ENCODE data around the gene CFAP74. TPM values are rescaled to one million over a fixed set of nuclear protein-coding genes. Genes with fewer than 3 reads are reported as not detected.
A peak's percentile ranks its signal among the peaks of the same experiment; 100 is the strongest.

The CFAP74 gene
- total RNA-seq, 1 donor from 2014 or later: not detected

- no peak for DNase-seq (ENCODE audit: low read depth)
Observed at GRCh38 chr1:1969953-1970716, 33.5 kb downstream of the CFAP74 start.

GRCh38 chr1:1969505-1969900 lies 34.1 kb downstream of the CFAP74 start:
- DNase-seq (ENCODE audit: low read depth): no peak

GRCh38 chr1:1968767-1969504 lies 34.6 kb downstream of the CFAP74 start:
- no peak for DNase-seq (ENCODE audit: low read depth)

- DNase-seq (ENCODE audit: low read depth): no peak
Observed at GRCh38 chr1:1967879-1968278, 35.7 kb downstream of the CFAP74 start.

- no peak for DNase-seq (ENCODE audit: low read depth)
Observed at GRCh38 chr1:1967151-1967550, 36.4 kb downstream of the CFAP74 start.

- no peak for DNase-seq (ENCODE audit: low read depth)
Observed at GRCh38 chr1:1966071-1966740, 37.4 kb downstream of the CFAP74 start.

GRCh38 chr1:1965546-1965945 lies 38.0 kb downstream of the CFAP74 start:
- DNase-seq (ENCODE audit: low read depth): no peak

GRCh38 chr1:1964811-1965210 lies 38.8 kb downstream of the CFAP74 start:
- no peak for DNase-seq (ENCODE audit: low read depth)

- DNase-seq (ENCODE audit: low read depth): no peak
Observed at GRCh38 chr1:1963570-1963969, 40.0 kb downstream of the CFAP74 start.

GRCh38 chr1:1962752-1963151 lies 40.8 kb downstream of the CFAP74 start:
- DNase-seq (ENCODE audit: low read depth): no peak

GRCh38 chr1:1960480-1961196 lies 42.9 kb downstream of the CFAP74 start:
- DNase-seq (ENCODE audit: low read depth): no peak

- peak; percentile 66 for DNase-seq (ENCODE audit: low read depth)
Observed at GRCh38 chr1:1959840-1960479, 43.6 kb downstream of the CFAP74 start.

- DNase-seq (ENCODE audit: low read depth): no peak
Observed at GRCh38 chr1:1959459-1959839, 44.1 kb downstream of the CFAP74 start.

- no peak for DNase-seq (ENCODE audit: low read depth)
Observed at GRCh38 chr1:1958071-1958541, 45.5 kb downstream of the CFAP74 start.

- no peak for DNase-seq (ENCODE audit: low read depth)
Observed at GRCh38 chr1:1957533-1957961, 46.0 kb downstream of the CFAP74 start.

GRCh38 chr1:1956586-1957532 lies 46.7 kb downstream of the CFAP74 start:
- DNase-seq (ENCODE audit: low read depth): no peak

GRCh38 chr1:1956101-1956500 lies 47.5 kb downstream of the CFAP74 start:
- no peak for DNase-seq (ENCODE audit: low read depth)

GRCh38 chr1:1955621-1956094 lies 47.9 kb downstream of the CFAP74 start:
- no peak for DNase-seq (ENCODE audit: low read depth)

- DNase-seq (ENCODE audit: low read depth): no peak
Observed at GRCh38 chr1:1954831-1955441, 48.6 kb downstream of the CFAP74 start.

Data from myocyte (in vitro differentiated cells).